CD4-positive, CD25-positive, alpha-beta regulatory T cell (primary cell): ENCODE measurements around the gene PLCL1. TPM values are rescaled to one million over a fixed set of nuclear protein-coding genes. Genes with fewer than 3 reads are reported as not detected.
A peak's percentile ranks its signal among the peaks of the same experiment; 100 is the strongest.

Source experiments
- ATAC-seq, 2 donors: fragments of 150-1000 bp; cut with Tn5 transposase; one replicate each; pipeline ENCODE4 v1.10.0; 2021; ENCODE audit warnings: low read depth in 2 of 2, moderate number of reproducible peaks in 2 of 2, moderate library complexity in 1 of 2
- DNase-seq, 3 donors: peaks; one replicate each; pipeline versions ENCODE4 v3.0.0 to v3.0.0-alpha.2; 2012 to 2022; ENCODE audit warnings: mixed read lengths in 1 of 3
- H3K27ac ChIP-seq: one replicate; pipeline ENCODE4 v1.7.0; 2013; ENCODE audit warnings: mild to moderate bottlenecking, low read length; ENCODE audit not compliant: insufficient read depth, poor library complexity, severe bottlenecking
- H3K27me3 ChIP-seq: one replicate; pipeline ENCODE4 v1.7.0; 2013; ENCODE audit warnings: low read length; ENCODE audit not compliant: control insufficient read depth, insufficient read depth
- H3K36me3 ChIP-seq: one replicate; pipeline ENCODE4 v1.7.0; 2013; ENCODE audit warnings: mild to moderate bottlenecking, low read length, moderate library complexity; ENCODE audit not compliant: control insufficient read depth, insufficient read depth
- H3K4me1 ChIP-seq: 2 replicates; pipeline ENCODE4 v1.7.0; 2013; ENCODE audit warnings: mild to moderate bottlenecking, low read length; ENCODE audit not compliant: insufficient read depth, control insufficient read depth, poor library complexity, severe bottlenecking
- H3K4me3 ChIP-seq: one replicate; pipeline ENCODE4 v1.7.0; 2013; ENCODE audit warnings: low read depth, mild to moderate bottlenecking, low read length, moderate library complexity
- H3K9me3 ChIP-seq, 2 experiments: 1 replicate in 1 of 2; 2 replicates in 1 of 2; pipeline ENCODE4 v1.7.0; 2013; ENCODE audit warnings: low read length in 2 of 2, mild to moderate bottlenecking in 1 of 2, moderate library complexity in 1 of 2; ENCODE audit not compliant: control insufficient read depth in 2 of 2
- H3K27ac Mint-ChIP-seq, 3 donors: one replicate each; pipeline ENCODE4 v1.8.0; 2020 to 2022; ENCODE audit warnings: mild to moderate bottlenecking in 3 of 3, mixed read lengths in 3 of 3, moderate library complexity in 2 of 3
- H3K27me3 Mint-ChIP-seq: one replicate; pipeline ENCODE4 v1.8.0; 2022; ENCODE audit warnings: mild to moderate bottlenecking, mixed read lengths
- H3K36me3 Mint-ChIP-seq: one replicate; pipeline ENCODE4 v1.8.0; 2020; ENCODE audit warnings: mixed read lengths
- H3K4me1 Mint-ChIP-seq, 4 donors: one replicate each; pipeline ENCODE4 v1.8.0; 2020 to 2022; ENCODE audit warnings: mixed read lengths in 4 of 4, mild to moderate bottlenecking in 1 of 4
- H3K4me3 Mint-ChIP-seq, 4 donors: one replicate each; pipeline ENCODE4 v1.8.0; 2020 to 2022; ENCODE audit warnings: mild to moderate bottlenecking in 4 of 4, mixed read lengths in 4 of 4, moderate library complexity in 3 of 4
- H3K9me3 Mint-ChIP-seq, 7 donors: one replicate each; pipeline ENCODE4 v1.8.0; 2020 to 2022; ENCODE audit warnings: mixed read lengths in 7 of 7, mild to moderate bottlenecking in 3 of 7, moderate library complexity in 2 of 7
- polyA plus RNA-seq, 4 donors: library from polyadenylated mRNA; unstranded; fragments of 300-500 nt; fragmentation: Illumina TruSeq; gene quantifications; one replicate each; pipeline ENCODE4 v1.2.3, GENCODE V29; 2021
- total RNA-seq: library from RNA; stranded (reverse); gene quantifications from one replicate; pipeline ENCODE4 v1.2.3, GENCODE V29; 2022

Gene PLCL1
- total and polyA plus RNA-seq, 5 donors from 2014 or later: 17.3 to 37.8 (median 19.2) TPM

DNA sequence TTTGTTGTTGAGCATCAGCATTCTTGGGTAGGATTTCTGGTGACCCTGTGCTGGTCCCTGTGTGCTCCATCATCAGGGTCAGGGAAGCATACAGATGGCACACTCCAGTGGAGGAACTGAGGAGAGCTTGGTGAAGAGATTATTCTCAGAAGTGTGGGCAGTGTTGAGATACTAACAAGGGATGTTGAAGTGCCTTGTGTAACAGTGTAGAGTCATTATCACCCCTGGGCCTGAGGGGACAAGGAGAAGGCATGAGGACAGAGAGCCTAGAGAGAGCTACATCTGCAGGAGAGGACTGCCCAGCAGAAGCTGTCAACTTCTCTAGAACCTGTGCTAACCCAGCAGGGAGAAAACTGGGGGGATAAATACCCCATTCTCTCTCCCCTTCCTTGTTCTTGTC is 189.0 kb downstream of the PLCL1 start:
- ATAC-seq: no peak
- no peaks in the 10 kb centered on the region for H3K27me3 ChIP-seq
- DNase-seq: no peak
- Mint-ChIP-seq H3K27ac (peak overlapping the region; percentile 71 to 99 (median 81)), H3K36me3 (peaks cover 34% of the 10 kb centered on the region), H3K4me3 (peak overlapping the region in 3 of 4 donors; percentile 46 to 68 (median 53)), H3K9me3 (peaks cover 3 to 17% (median 4%) of the 10 kb centered on the region in 7 donors), H3K27me3 (no peaks in the 10 kb centered on the region), H3K4me1 (peaks cover 58 to 88% (median 64%) of the 10 kb centered on the region in 4 donors)
- H3K4me1 ChIP-seq: peaks cover 58% of the 10 kb centered on the region
- no peak overlapping the region for H3K4me3 ChIP-seq
- peaks cover 3% of the 10 kb centered on the region for H3K36me3 ChIP-seq
- no peak overlapping the region for H3K27ac ChIP-seq
- peaks cover 0 to 4% of the 10 kb centered on the region in 2 experiments for H3K9me3 ChIP-seq

DNA sequence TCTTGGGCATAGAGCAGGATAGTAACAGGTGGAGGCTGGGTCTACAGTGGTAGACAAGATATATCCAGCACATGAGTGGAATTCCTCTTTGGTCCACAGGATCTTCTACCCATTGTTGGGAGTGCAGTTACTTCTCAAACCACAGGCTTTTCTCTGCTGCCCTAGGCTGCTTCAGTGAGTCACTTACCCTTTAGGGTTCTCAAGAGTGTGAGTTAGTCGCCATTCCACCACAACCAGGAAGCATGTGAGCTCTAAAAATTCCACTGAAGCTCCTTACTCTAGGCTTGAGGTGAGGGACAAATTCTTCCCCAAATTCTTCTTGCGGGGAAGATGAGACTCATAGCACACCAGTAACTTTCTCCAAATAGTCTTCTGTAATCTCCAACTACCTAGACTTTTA is 189.4 kb downstream of the PLCL1 start:
- H3K27me3 ChIP-seq: no peaks in the 10 kb centered on the region
- peak overlapping the region; percentile 16 for H3K4me3 ChIP-seq
- Mint-ChIP-seq H3K4me3 (peak overlapping the region in 2 of 4 donors; percentile 25 to 76), H3K27ac (peak overlapping the region; percentile 71 to 99 (median 81)), H3K36me3 (peaks cover 29% of the 10 kb centered on the region), H3K4me1 (peaks cover 58 to 89% (median 69%) of the 10 kb centered on the region in 4 donors), H3K9me3 (peaks cover 2 to 17% (median 4%) of the 10 kb centered on the region in 7 donors), H3K27me3 (no peaks in the 10 kb centered on the region)
- H3K36me3 ChIP-seq: peaks cover 3% of the 10 kb centered on the region
- H3K4me1 ChIP-seq: peaks cover 63% of the 10 kb centered on the region
- ATAC-seq: peak in 1 of 2 donors; percentile 17
- peaks cover 0 to 4% of the 10 kb centered on the region in 2 experiments for H3K9me3 ChIP-seq
- DNase-seq: no peak
- H3K27ac ChIP-seq: peak overlapping the region; percentile 42

DNA sequence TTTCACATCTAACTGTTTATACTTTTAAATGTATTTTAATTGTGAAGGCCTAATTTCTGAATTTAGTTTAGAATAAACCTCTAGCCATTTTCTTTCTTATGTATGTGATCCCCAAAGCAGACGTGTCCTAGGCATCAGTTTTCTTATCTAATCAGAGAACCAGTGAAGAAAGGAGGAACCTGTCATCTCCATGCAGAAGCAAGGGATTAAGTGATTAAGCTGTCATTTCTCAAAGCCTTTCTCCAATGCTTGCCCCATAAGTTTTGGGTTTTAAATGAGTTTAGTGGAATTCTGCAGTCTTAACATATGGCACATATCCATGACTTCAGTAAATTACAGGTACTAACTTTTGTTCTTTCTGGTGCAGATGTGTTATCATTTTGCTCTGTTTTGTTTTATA is 190.4 kb downstream of the PLCL1 start:
- DNase-seq: no peak
- Histone ChIP-seq H3K9me3 (peaks cover 0 to 4% of the 10 kb centered on the region in 2 experiments), H3K27me3 (no peaks in the 10 kb centered on the region), H3K4me3 (no peak overlapping the region), H3K4me1 (peaks cover 68% of the 10 kb centered on the region), H3K36me3 (peaks cover 3% of the 10 kb centered on the region), H3K27ac (peak overlapping the region; percentile 68)
- Mint-ChIP-seq H3K9me3 (peaks cover 1 to 12% (median 4%) of the 10 kb centered on the region in 7 donors), H3K4me3 (peak overlapping the region in 2 of 4 donors; percentile 42 to 76), H3K27me3 (no peaks in the 10 kb centered on the region), H3K4me1 (peaks cover 64 to 92% (median 73%) of the 10 kb centered on the region in 4 donors), H3K27ac (peak overlapping the region; percentile 93 to 100 (median 96)), H3K36me3 (peaks cover 25% of the 10 kb centered on the region)
- no peak for ATAC-seq

DNA sequence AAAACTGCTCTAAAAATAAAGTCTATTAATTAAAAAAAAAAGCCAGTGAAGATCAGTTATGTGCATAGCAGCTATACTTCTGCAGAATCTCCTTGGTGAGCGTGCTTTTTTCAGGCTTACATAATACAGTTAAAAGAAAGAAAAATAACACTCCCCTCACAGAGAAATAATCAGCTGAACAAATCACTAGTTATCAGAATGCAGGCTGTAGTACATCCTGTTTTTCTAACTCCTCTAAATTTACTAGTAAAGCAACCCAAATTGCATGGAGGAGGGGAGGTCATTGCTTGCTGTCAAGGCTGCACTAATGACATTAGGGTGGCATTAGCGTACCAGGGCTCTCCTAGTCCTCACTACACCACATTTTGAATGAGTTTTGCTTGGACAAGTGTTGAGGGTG is 192.2 kb downstream of the PLCL1 start:
- Mint-ChIP-seq H3K27ac (peak overlapping the region; percentile 93 to 100 (median 93)), H3K4me3 (peak overlapping the region in 3 of 4 donors; percentile 55 to 84 (median 76)), H3K9me3 (peaks cover 0 to 5% (median 3%) of the 10 kb centered on the region in 7 donors), H3K27me3 (no peaks in the 10 kb centered on the region), H3K36me3 (peaks cover 24% of the 10 kb centered on the region), H3K4me1 (peaks cover 69 to 96% (median 79%) of the 10 kb centered on the region in 4 donors)
- H3K36me3 ChIP-seq: no peaks in the 10 kb centered on the region
- peak in 2 of 3 donors; percentile 59 to 80 for DNase-seq
- ATAC-seq: peak; percentile 75 to 79
- no peaks in the 10 kb centered on the region for H3K9me3 ChIP-seq
- H3K4me3 ChIP-seq: peak overlapping the region; percentile 61
- H3K27me3 ChIP-seq: no peaks in the 10 kb centered on the region
- H3K4me1 ChIP-seq: peaks cover 68% of the 10 kb centered on the region
- peak overlapping the region; percentile 68 for H3K27ac ChIP-seq

DNA sequence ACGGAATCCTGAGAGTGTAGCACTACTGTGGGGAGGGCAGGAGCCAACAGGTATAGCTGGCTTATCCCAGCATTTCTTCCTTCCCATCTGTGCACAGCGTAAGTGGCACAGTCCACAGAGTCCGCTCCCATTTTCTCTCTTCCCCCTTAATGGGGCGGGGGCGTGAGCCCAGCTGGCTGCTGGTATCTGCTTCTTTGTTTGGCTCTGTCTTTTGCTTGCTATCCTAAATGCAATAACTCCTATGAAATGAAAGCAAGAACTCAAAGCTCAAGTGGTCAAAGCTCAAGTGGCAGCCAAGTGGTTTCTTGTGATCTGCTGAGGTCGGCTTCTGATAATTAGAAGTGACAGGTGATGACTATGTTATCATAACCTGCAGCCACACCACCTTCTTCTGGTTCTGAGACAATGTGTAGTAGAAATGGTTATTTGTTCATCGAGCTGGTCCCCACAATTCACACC is 192.7 kb downstream of the PLCL1 start:
- H3K36me3 ChIP-seq: no peaks in the 10 kb centered on the region
- H3K4me3 ChIP-seq: peak overlapping the region; percentile 61
- Mint-ChIP-seq H3K4me1 (peaks cover 69 to 96% (median 81%) of the 10 kb centered on the region in 4 donors), H3K9me3 (peaks cover 0 to 7% (median 4%) of the 10 kb centered on the region in 7 donors), H3K36me3 (peaks cover 25% of the 10 kb centered on the region), H3K27ac (peak overlapping the region; percentile 93 to 100 (median 93)), H3K27me3 (no peaks in the 10 kb centered on the region), H3K4me3 (peak overlapping the region in 3 of 4 donors; percentile 55 to 84 (median 76))
- no peaks in the 10 kb centered on the region for H3K27me3 ChIP-seq
- H3K9me3 ChIP-seq: no peaks in the 10 kb centered on the region
- H3K4me1 ChIP-seq: peaks cover 68% of the 10 kb centered on the region
- peak in 2 of 3 donors; percentile 19 to 48 for DNase-seq
- peak; percentile 1 to 6 for ATAC-seq
- H3K27ac ChIP-seq: peak overlapping the region; percentile 68

DNA sequence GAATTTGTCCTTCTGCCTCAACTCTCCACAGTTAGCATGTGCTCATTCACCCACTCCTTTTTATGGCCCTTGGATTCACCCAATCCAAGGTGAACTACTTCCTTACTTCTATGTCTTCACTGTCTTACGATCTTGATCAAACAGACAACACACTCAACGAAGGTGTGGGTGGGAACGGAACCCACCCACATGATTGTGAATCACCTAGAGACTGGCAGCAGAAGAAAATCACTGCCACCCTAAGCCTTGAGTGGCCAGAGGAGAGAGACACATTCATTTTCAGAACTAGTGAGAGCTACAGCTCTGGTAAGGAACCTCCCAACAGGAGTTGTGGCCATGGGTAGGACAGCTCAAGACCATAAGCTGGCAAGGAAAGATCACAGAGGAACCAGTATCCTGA is 194.3 kb downstream of the PLCL1 start:
- Histone ChIP-seq H3K27ac (peak overlapping the region; percentile 72), H3K9me3 (no peaks in the 10 kb centered on the region), H3K4me1 (peaks cover 56% of the 10 kb centered on the region), H3K27me3 (no peaks in the 10 kb centered on the region), H3K4me3 (peak overlapping the region; percentile 62), H3K36me3 (peaks cover 2% of the 10 kb centered on the region)
- Mint-ChIP-seq H3K27ac (peak overlapping the region; percentile 93 to 100 (median 93)), H3K36me3 (peaks cover 23% of the 10 kb centered on the region), H3K9me3 (peaks cover 0 to 8% (median 2%) of the 10 kb centered on the region in 7 donors), H3K4me1 (peaks cover 60 to 93% (median 76%) of the 10 kb centered on the region in 4 donors), H3K4me3 (peak overlapping the region; percentile 27 to 75 (median 60)), H3K27me3 (no peaks in the 10 kb centered on the region)
- ATAC-seq (peak; percentile 14 to 19), DNase-seq (peak in 1 of 3 donors; percentile 12)

DNA sequence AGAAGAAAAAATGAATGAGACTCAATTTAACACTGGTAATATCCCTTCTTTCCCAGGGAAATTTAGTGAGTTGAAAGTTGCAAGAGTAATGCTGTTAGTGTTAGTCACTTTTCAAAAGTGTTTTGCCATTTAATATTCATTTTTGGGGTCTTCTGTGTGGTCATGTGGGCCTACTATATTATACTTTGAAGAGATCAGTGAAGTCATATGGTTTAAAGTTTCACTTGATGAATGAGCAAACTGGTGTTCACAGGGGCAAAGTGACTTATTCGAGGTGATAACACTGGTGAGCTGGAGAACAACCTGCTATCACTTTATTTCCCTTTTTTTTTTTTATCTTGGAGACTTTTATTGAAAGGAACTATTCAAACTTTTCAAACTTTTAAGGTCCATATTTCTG is 196.0 kb downstream of the PLCL1 start:
- no peak overlapping the region for H3K27ac ChIP-seq
- no peaks in the 10 kb centered on the region for H3K27me3 Mint-ChIP-seq
- H3K27me3 ChIP-seq: no peaks in the 10 kb centered on the region
- H3K36me3 Mint-ChIP-seq: peaks cover 23% of the 10 kb centered on the region
- H3K9me3 Mint-ChIP-seq: peaks cover 0 to 8% (median 2%) of the 10 kb centered on the region in 7 donors
- no peaks in the 10 kb centered on the region for H3K9me3 ChIP-seq
- H3K36me3 ChIP-seq: peaks cover 2% of the 10 kb centered on the region
- peak overlapping the region; percentile 18 to 96 (median 47) for H3K27ac Mint-ChIP-seq
- DNase-seq: no peak
- peak overlapping the region in 1 of 4 donors; percentile 8 for H3K4me3 Mint-ChIP-seq
- H3K4me3 ChIP-seq: no peak overlapping the region
- ATAC-seq: no peak
- H3K4me1 Mint-ChIP-seq: peaks cover 59 to 92% (median 76%) of the 10 kb centered on the region in 4 donors
- H3K4me1 ChIP-seq: peaks cover 57% of the 10 kb centered on the region
